DND-41 (cell line): ENCODE results near the gene NOL4L.

Experiments
- ATAC-seq: fragments of 200-7000 bp; cut with Tn5 transposase; 3 replicates; pipeline ENCODE4 v1.9.1; 2021; ENCODE audit warnings: low read depth; ENCODE audit not compliant: insufficient read depth
- DNase-seq: peaks from one replicate; pipeline ENCODE4 v3.0.0-alpha.2; 2020
- H2AFZ ChIP-seq: 2 replicates; pipeline ENCODE4 v1.6.0; 2012; ENCODE audit warnings: low read depth, low read length
- H3K27ac ChIP-seq: 2 replicates; pipeline ENCODE4 v1.5.1; 2012; ENCODE audit warnings: low read length, inconsistent platforms
- H3K27me3 ChIP-seq: fragments of 200-600 bp; sonication (generic); 2 replicates; pipeline ENCODE4 v1.6.0; 2012; ENCODE audit warnings: low read length, mild to moderate bottlenecking, inconsistent platforms; ENCODE audit not compliant: insufficient read depth, poor library complexity
- H3K36me3 ChIP-seq: 2 replicates; pipeline ENCODE4 v1.5.1; 2012; ENCODE audit warnings: low read length, inconsistent platforms; ENCODE audit not compliant: insufficient read depth
- H3K4me1 ChIP-seq: 2 replicates; pipeline ENCODE4 v1.5.1; 2012; ENCODE audit warnings: mild to moderate bottlenecking, low read length; ENCODE audit not compliant: insufficient read depth
- H3K4me2 ChIP-seq: 2 replicates; pipeline ENCODE4 v1.6.0; 2012; ENCODE audit warnings: mild to moderate bottlenecking, moderate library complexity, low read length, inconsistent platforms; ENCODE audit not compliant: insufficient read depth
- H3K4me3 ChIP-seq, 2 experiments: fragments of 200-600 bp in 1 of 2; shearing (Covaris generic) in 1 of 2; 2 replicates each; pipeline ENCODE4 v1.5.1; 2012 to 2016; ENCODE audit warnings: inconsistent platforms in 2 of 2, low read length in 2 of 2, mild to moderate bottlenecking in 2 of 2, low read depth in 1 of 2, moderate library complexity in 1 of 2
- H3K79me2 ChIP-seq: 2 replicates; pipeline ENCODE4 v1.6.0; 2012; ENCODE audit warnings: low read length, inconsistent platforms; ENCODE audit not compliant: insufficient read depth
- H3K9ac ChIP-seq: 2 replicates; pipeline ENCODE4 v1.6.0; 2012; ENCODE audit warnings: low read depth, mild to moderate bottlenecking, inconsistent platforms, low read length, moderate library complexity
- H3K9me3 ChIP-seq: 2 replicates; pipeline ENCODE4 v1.5.1; 2012; ENCODE audit warnings: low read length, moderate library complexity, mild to moderate bottlenecking, inconsistent platforms; ENCODE audit not compliant: insufficient read depth, severe bottlenecking
- H4K20me1 ChIP-seq: 2 replicates; pipeline ENCODE4 v1.6.0; 2012; ENCODE audit warnings: low read length; ENCODE audit not compliant: insufficient read depth
- EZH2 ChIP-seq: IDR thresholded peaks from 3 replicates; pipeline ENCODE4 v1.6.1; 2012; ENCODE audit warnings: borderline replicate concordance, low read depth, mild to moderate bottlenecking, moderate library complexity, low read length, inconsistent platforms; ENCODE audit not compliant: severe bottlenecking
- TF ChIP-seq, protein P1 (sequence below): IDR thresholded peaks from 2 replicates; pipeline ENCODE4 v1.5.1; 2012; ENCODE audit warnings: borderline replicate concordance, low read length, moderate library complexity, mild to moderate bottlenecking; ENCODE audit not compliant: poor library complexity, severe bottlenecking; ENCODE audit errors: extremely low read depth

NOL4L gene

DNA sequence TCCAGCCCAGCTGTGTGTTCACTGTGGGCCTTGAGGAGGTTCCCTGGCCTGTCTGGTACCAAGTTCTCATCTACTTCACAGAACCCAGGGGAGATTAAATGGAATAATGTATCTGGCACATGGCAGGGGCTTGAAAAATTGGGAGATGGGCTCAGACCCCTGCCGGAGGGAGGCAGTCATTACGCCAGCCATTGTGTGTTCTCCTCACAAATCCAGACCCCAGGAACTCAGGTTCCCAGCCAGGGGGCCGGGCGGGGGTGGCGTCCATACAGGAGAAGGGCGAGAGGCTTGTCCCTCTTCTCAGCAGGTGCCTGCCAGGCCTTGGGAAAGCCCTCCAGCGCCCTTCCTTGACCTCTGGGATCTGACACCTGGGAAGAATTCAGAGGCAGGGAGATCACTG is 8.1 kb downstream of the NOL4L start:
- Histone ChIP-seq H3K79me2 (peaks cover 96% of the 10 kb centered on the region), H2AFZ (no peak overlapping the region), H3K36me3 (no peaks in the 10 kb centered on the region), H3K9me3 (no peaks in the 10 kb centered on the region), H3K4me3 (no peak overlapping the region), H3K27ac (no peak overlapping the region), H3K9ac (no peak overlapping the region), H4K20me1 (peaks cover 94% of the 10 kb centered on the region), H3K27me3 (no peaks in the 10 kb centered on the region), H3K4me2 (no peak overlapping the region), H3K4me1 (peaks cover 14% of the 10 kb centered on the region)
- DNase-seq (no peak), ATAC-seq (no peak)
- no peak for TF ChIP-seq EZH2
- TF ChIP-seq, protein P1, sequence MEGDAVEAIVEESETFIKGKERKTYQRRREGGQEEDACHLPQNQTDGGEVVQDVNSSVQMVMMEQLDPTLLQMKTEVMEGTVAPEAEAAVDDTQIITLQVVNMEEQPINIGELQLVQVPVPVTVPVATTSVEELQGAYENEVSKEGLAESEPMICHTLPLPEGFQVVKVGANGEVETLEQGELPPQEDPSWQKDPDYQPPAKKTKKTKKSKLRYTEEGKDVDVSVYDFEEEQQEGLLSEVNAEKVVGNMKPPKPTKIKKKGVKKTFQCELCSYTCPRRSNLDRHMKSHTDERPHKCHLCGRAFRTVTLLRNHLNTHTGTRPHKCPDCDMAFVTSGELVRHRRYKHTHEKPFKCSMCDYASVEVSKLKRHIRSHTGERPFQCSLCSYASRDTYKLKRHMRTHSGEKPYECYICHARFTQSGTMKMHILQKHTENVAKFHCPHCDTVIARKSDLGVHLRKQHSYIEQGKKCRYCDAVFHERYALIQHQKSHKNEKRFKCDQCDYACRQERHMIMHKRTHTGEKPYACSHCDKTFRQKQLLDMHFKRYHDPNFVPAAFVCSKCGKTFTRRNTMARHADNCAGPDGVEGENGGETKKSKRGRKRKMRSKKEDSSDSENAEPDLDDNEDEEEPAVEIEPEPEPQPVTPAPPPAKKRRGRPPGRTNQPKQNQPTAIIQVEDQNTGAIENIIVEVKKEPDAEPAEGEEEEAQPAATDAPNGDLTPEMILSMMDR = no peak

DNA sequence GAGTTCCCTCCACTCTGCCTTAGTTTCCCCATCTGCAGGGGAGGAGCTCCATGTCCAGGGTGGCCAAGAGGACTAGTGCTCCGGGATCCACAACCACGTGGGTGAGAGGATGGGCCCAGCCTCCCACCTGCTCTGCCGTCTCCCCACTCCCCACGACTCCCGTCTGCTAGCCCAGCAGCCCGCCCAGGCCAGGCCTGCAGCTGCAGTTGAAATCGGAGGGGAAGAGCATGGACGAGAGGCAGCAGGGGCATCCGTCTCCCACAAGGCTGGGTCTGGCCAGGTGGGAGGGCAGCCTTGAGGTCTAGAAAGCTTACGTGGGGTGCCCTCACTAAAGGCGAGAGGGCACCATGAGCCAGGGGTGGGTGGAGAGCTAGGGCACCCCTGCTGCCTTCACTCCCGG is 8.6 kb downstream of the NOL4L start:
- no peak for TF ChIP-seq EZH2
- TF ChIP-seq, protein P1 = no peak
- no peak for ATAC-seq
- Histone ChIP-seq H3K27me3 (no peaks in the 10 kb centered on the region), H3K9ac (no peak overlapping the region), H3K79me2 (peaks cover 96% of the 10 kb centered on the region), H3K4me1 (peaks cover 10% of the 10 kb centered on the region), H3K36me3 (no peaks in the 10 kb centered on the region), H3K4me3 (no peak overlapping the region), H4K20me1 (peaks cover 95% of the 10 kb centered on the region), H3K4me2 (no peak overlapping the region), H3K27ac (no peak overlapping the region), H2AFZ (no peak overlapping the region), H3K9me3 (no peaks in the 10 kb centered on the region)
- no peak for DNase-seq

- Histone ChIP-seq H3K9ac (no peak overlapping the region), H3K36me3 (no peaks in the 10 kb centered on the region), H3K27ac (no peak overlapping the region; the same call in 1 of the 2 replicates), H3K79me2 (peaks cover 92% of the 10 kb centered on the region), H3K27me3 (no peaks in the 10 kb centered on the region), H3K4me3 (no peak overlapping the region), H4K20me1 (peaks cover 89% of the 10 kb centered on the region), H3K9me3 (no peaks in the 10 kb centered on the region), H3K4me1 (0 out of 2 replicates have a peak, but pooled peaks cover 4% of the 10 kb centered on the region), H3K4me2 (no peak overlapping the region), H2AFZ (no peak overlapping the region)
- ATAC-seq = no peak
- TF ChIP-seq EZH2 = no peak
- TF ChIP-seq, protein P1 = no peak
- no peak for DNase-seq
Measured at GRCh38 chr20:32575805-32576204, 9.3 kb downstream of the NOL4L start.

GRCh38 chr20:32575227-32575581 is 9.9 kb downstream of the NOL4L start:
- DNase-seq (no peak), ATAC-seq (no peak)
- no peaks in the 10 kb centered on the region for H3K9me3 ChIP-seq
- no peaks in the 10 kb centered on the region for H3K27me3 ChIP-seq
- H4K20me1 ChIP-seq = peaks cover 85% of the 10 kb centered on the region
- no peak overlapping the region for H2AFZ ChIP-seq
- H3K4me1 ChIP-seq = no peaks in the 10 kb centered on the region
- H3K36me3 ChIP-seq = no peaks in the 10 kb centered on the region
- H3K27ac ChIP-seq = peak overlapping the region; percentile 30
- no peak overlapping the region for H3K4me2 ChIP-seq
- no peak overlapping the region for H3K9ac ChIP-seq
- peaks cover 92% of the 10 kb centered on the region for H3K79me2 ChIP-seq
- no peak for TF ChIP-seq EZH2
- TF ChIP-seq, protein P1 = no peak
- no peak overlapping the region for H3K4me3 ChIP-seq
